ENCODE data around the gene FOXN3. TPM values are rescaled to one million over a fixed set of nuclear protein-coding genes. Genes with fewer than 3 reads are reported as not detected.

Gene FOXN3
- total RNA-seq (2022; extraction: Qiagen RNA extraction; ENCODE audit: low read depth): 3.5 to 6.2 TPM (median 5.1 TPM) in 5 replicates

GRCh38 chr14:89417091-89417464 is at the start of gene FOXN3:
TSS of gene FOXN3 (minus strand) at chr14:89417233. CDS start at chr14:89412476, 4,757 bp downstream.

